HG03342 (cell line): ENCODE measurements around the gene DMD.

Experiments used
- ATAC-seq: cut with Tn5 transposase; IDR thresholded peaks from one replicate; pipeline ENCODE4 v1.9.1; 2021; ENCODE audit warnings: mild to moderate bottlenecking, moderate library complexity; ENCODE audit not compliant: unreplicated experiment

Gene DMD

DNA sequence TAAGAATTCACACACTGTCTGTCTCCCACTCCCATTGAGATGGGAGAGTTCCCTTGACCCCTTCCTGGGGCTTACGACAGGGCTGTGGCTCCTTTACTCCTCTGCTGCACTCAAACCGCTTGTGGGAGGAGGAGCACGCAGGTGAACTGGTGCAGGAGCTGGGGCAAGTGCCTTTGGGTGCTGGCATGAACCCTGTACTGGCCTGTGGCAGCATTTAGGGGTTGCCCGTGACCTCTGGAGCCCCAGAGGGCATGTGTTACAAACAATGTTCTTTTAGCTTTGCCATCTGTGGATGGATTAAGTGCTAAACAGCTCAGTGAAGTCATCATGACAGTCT lies 2117.7 kb downstream of the DMD start:
- no peak for ATAC-seq

DNA sequence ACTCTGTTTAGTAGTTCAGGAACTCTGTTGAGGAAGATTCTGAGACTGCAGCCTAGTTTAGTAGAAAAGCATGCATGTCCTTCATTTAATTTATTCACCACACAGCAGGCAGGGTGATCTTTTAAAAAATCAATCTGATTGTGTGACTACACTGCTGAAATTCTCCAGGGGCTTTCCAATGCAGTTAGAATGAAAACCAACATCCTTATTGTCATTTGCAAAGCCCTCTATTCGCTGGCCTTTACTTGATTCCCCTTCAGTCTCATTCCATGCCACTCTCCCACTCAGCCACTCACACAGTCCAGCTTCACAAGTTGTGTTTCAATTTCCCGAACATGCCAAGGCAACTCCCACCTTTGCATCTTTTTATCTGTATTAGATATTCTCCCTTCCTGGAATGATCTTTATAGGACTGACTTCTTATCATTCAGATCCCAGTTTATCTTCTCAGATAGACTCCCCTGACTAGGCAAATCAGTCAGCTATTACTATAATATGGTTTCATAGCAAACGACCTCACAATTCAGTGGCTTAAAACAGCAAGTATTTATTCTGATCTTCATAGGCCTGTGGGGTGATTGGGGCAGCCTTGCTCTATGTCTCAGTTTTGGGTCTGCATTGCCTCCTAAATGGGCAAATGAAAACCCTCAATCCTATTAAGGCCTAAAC lies 2118.2 kb downstream of the DMD start:
- peak; percentile 64 for ATAC-seq

DNA sequence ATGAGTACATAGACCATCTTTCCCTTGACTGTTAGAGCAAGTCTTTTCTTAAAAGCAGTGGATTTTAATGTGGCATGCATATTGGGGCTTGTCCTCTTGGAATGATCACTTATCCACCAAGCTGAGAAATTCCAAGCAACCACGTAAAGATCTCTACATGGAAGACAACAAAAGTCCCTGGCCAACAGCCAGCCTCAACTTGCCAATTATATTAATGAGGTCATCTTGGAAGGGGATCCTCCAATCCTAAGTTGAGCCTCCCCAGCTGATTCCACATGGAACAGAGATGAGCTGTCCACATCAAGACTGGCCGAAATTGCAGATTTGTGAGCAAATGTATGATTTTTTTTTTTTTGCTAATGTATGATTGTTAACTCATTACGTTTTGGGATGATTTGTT lies 2118.9 kb downstream of the DMD start:
- peak; percentile 3 for ATAC-seq

DNA sequence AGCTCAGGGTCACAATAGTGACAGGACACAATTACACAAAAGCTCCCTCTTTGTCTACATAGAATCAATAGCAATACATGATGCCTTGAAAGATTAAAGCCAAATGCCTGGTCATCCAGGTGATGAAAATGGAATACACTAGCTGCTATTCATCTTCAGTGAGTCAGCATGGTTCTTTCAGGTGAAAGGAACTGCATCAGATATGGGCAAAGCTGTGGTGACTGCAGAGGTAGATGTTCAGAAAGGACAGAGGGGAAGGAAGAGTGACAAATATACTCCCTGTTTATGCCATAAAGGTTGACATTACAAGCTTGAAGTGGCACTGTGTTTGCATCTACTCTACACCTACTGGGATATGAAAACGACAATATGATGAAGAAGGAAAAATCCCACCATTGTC lies 2119.5 kb downstream of the DMD start:
- no peak for ATAC-seq

DNA sequence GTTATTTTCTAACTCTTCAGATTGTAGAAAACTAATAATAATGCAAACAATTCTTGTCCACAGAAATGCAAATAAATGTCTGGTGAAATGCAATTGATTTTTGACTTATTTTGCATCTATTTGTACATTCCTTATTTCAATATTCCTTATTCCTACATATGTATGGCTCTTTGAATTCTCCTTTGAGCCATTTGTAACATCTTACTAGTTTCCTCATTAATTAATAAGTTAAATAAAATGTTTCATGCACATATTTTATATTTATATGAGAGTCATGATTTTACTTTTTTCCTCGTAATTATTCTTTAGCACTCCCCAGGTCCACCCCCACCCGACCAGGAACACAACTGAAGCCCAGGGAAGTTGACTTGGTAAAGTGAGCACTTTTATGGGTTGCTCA lies 2136.8 kb downstream of the DMD start:
- no peak for ATAC-seq

DNA sequence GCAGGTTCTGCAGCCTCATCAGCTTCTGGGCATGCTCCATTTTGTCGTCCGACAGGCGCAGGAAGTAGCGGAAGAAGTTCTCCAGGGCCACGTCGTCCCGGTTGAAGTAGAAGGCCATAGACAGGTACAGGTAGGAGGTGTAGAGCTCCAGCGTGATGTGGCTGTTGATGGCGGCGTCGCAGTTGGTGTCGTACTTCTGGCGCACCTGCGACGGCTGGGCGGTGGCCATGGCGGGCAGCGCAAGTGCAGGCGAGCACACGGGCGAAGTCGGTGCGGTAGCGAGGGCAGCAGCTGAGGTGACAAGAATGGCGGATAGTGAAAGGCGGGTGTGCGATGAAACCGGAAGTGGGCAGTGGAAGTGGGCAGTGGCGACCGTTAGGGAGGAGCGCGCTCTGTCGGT lies 2139.6 kb downstream of the DMD start, which contains the start of gene FTHL17:
FTHL17 (minus strand) TSS at position 317 of the 400 bp plus-strand sequence; CDS start at position 229, 88 bp downstream.
- ATAC-seq = no peak

DNA sequence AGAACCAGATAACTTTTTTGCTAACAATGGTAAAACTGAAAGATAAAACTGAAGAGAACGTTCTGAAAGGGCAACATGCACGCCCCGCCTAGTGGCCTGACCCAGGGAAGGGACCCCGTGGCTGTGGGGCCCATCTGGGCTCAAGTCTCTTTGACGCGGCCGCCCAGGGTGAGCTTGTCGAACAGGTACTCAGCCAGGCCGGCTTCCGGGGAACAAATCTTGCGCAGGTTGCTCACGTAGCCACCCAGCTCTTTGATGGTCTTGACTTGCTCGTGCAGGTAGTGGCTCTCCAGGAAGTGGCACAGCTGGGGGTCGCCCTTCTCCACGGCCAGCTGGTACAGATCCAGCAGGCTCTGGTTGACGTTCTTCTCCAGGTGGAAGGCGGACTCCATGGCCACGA lies 2140.1 kb downstream of the DMD start:
- ATAC-seq = no peak

DNA sequence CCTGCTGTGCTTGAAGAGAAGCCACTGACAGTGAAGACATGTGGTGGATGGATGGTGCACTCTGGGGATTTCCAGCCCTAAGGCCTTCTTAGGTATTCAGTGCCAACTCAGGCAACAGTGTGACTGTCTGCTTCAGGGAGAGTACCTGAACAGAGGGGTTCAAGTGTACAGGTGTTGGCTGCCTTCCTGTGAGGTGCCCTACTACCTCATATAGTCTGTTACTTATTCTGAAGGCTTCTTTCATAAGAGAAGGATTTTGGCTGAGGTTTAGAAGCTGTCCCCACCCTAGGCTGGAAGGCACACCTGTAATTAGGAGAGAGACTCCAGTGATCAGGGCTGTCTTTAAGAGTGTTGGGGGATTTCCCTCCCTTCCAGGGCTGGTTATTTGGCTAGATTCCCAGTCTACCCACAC lies 2141.3 kb downstream of the DMD start:
- ATAC-seq = peak; percentile 71
